Parathyroid adenoma (tissue), 2 donors: ENCODE results near the gene C20orf173.

Experiments used
- H2AFZ ChIP-seq: fragments of 300-600 bp; sonication (generic); one replicate; pipeline ENCODE4 v1.7.0; 2017; ENCODE audit warnings: antibody characterized with exemption, mild to moderate bottlenecking
- H3K27ac ChIP-seq: fragments of 300-600 bp; sonication (generic); one replicate; pipeline ENCODE4 v1.7.0; 2017
- H3K27me3 ChIP-seq: fragments of 300-600 bp; sonication (generic); one replicate; pipeline ENCODE4 v1.7.0; 2017; ENCODE audit warnings: low read length; ENCODE audit not compliant: control insufficient read depth, insufficient read depth
- H3K36me3 ChIP-seq: fragments of 300-600 bp; sonication (generic); one replicate; pipeline ENCODE4 v1.7.0; 2017; ENCODE audit warnings: low read length; ENCODE audit not compliant: control insufficient read depth, insufficient read depth
- H3K4me1 ChIP-seq: fragments of 300-600 bp; sonication (generic); one replicate; pipeline ENCODE4 v1.7.0; 2017; ENCODE audit warnings: control low read depth
- H3K4me2 ChIP-seq: fragments of 300-600 bp; sonication (generic); one replicate; pipeline ENCODE4 v1.7.0; 2017; ENCODE audit warnings: low read length
- H3K4me3 ChIP-seq: fragments of 300-600 bp; sonication (generic); one replicate; pipeline ENCODE4 v1.7.0; 2017; ENCODE audit warnings: low read depth, low read length
- H3K79me2 ChIP-seq: fragments of 300-600 bp; sonication (generic); one replicate; pipeline ENCODE4 v1.7.0; 2017; ENCODE audit warnings: control low read depth
- H3K9ac ChIP-seq: fragments of 300-600 bp; sonication (generic); one replicate; pipeline ENCODE4 v1.7.0; 2017; ENCODE audit warnings: mild to moderate bottlenecking
- H3K9me3 ChIP-seq: fragments of 300-600 bp; sonication (generic); one replicate; pipeline ENCODE4 v1.7.0; 2017; ENCODE audit warnings: low read length; ENCODE audit not compliant: control insufficient read depth
- CTCF ChIP-seq: fragments of 300-600 bp; sonication (generic); IDR thresholded peaks from one replicate; pipeline ENCODE4 v1.7.0; 2017; ENCODE audit warnings: antibody characterized with exemption, mild to moderate bottlenecking
- donor health status: primary hyperparathyroidism.

The C20orf173 gene

GRCh38 chr20:35563834-35564233, 34.4 kb upstream of the C20orf173 start:
- no peak overlapping the region for H3K27ac ChIP-seq
- H3K9me3 ChIP-seq, result no peaks in the 10 kb centered on the region
- H3K4me1 ChIP-seq, result peaks cover 5% of the 10 kb centered on the region
- no peaks in the 10 kb centered on the region for H3K27me3 ChIP-seq
- H3K9ac ChIP-seq, result no peak overlapping the region
- no peak overlapping the region for H2AFZ ChIP-seq
- no peak overlapping the region for H3K4me3 ChIP-seq
- no peaks in the 10 kb centered on the region for H3K36me3 ChIP-seq
- H3K4me2 ChIP-seq, result no peak overlapping the region
- no peaks in the 10 kb centered on the region for H3K79me2 ChIP-seq
- no peak for TF ChIP-seq CTCF

- Histone ChIP-seq H3K27me3 (no peaks in the 10 kb centered on the region), H3K4me3 (no peak overlapping the region), H3K79me2 (no peaks in the 10 kb centered on the region), H3K4me1 (peaks cover 5% of the 10 kb centered on the region), H3K9ac (no peak overlapping the region), H3K4me2 (no peak overlapping the region), H2AFZ (no peak overlapping the region), H3K9me3 (no peaks in the 10 kb centered on the region), H3K27ac (no peak overlapping the region), H3K36me3 (no peaks in the 10 kb centered on the region)
- no peak for TF ChIP-seq CTCF
Measured at GRCh38 chr20:35562541-35563110, 33.2 kb upstream of the C20orf173 start.

- H3K4me2 ChIP-seq, result no peak overlapping the region
- H3K9me3 ChIP-seq, result no peaks in the 10 kb centered on the region
- no peak overlapping the region for H3K27ac ChIP-seq
- peaks cover 5% of the 10 kb centered on the region for H3K4me1 ChIP-seq
- H3K9ac ChIP-seq, result no peak overlapping the region
- H3K79me2 ChIP-seq, result no peaks in the 10 kb centered on the region
- H3K27me3 ChIP-seq, result no peaks in the 10 kb centered on the region
- no peak for TF ChIP-seq CTCF
- no peak overlapping the region for H3K4me3 ChIP-seq
- H2AFZ ChIP-seq, result no peak overlapping the region
- no peaks in the 10 kb centered on the region for H3K36me3 ChIP-seq
Measured at GRCh38 chr20:35561671-35562070, 32.2 kb upstream of the C20orf173 start.

- Histone ChIP-seq H3K36me3 (no peaks in the 10 kb centered on the region), H3K4me3 (no peak overlapping the region), H3K4me2 (no peak overlapping the region), H3K27ac (no peak overlapping the region), H3K27me3 (no peaks in the 10 kb centered on the region), H3K79me2 (no peaks in the 10 kb centered on the region), H3K9ac (no peak overlapping the region), H2AFZ (no peak overlapping the region), H3K4me1 (peaks cover 5% of the 10 kb centered on the region), H3K9me3 (no peaks in the 10 kb centered on the region)
- peak; percentile 25 for TF ChIP-seq CTCF
Measured at GRCh38 chr20:35561268-35561667, 31.8 kb upstream of the C20orf173 start.

- Histone ChIP-seq H3K27me3 (no peaks in the 10 kb centered on the region), H3K27ac (no peak overlapping the region), H3K4me1 (peaks cover 5% of the 10 kb centered on the region), H2AFZ (no peak overlapping the region), H3K9ac (no peak overlapping the region), H3K9me3 (no peaks in the 10 kb centered on the region), H3K36me3 (no peaks in the 10 kb centered on the region), H3K4me3 (no peak overlapping the region), H3K4me2 (no peak overlapping the region), H3K79me2 (no peaks in the 10 kb centered on the region)
- no peak for TF ChIP-seq CTCF
Measured at GRCh38 chr20:35560541-35560940, 31.1 kb upstream of the C20orf173 start.
